HT-29 (cell line): ENCODE results near the gene E2F4. TPM values are rescaled to one million over a fixed set of nuclear protein-coding genes. Genes with fewer than 3 reads are reported as not detected.

Experiments
- DNase-seq: peaks from one replicate; pipeline ENCODE4 v3.0.0-alpha.2; 2015; ENCODE audit warnings: low spot score
- total RNA-seq: library from RNA; depleted of rRNA; stranded (reverse); fragments of >200 nt; shearing (Covaris generic); gene quantifications from 2 replicates; pipeline ENCODE4 v1.2.3, GENCODE V29; 2014

Gene E2F4
- total RNA-seq, 1 experiment from 2014 or later = 156 TPM

GRCh38 chr16:67190448-67191399 is 1.2 kb upstream of the E2F4 start:
- DNase-seq = no peak

DNA sequence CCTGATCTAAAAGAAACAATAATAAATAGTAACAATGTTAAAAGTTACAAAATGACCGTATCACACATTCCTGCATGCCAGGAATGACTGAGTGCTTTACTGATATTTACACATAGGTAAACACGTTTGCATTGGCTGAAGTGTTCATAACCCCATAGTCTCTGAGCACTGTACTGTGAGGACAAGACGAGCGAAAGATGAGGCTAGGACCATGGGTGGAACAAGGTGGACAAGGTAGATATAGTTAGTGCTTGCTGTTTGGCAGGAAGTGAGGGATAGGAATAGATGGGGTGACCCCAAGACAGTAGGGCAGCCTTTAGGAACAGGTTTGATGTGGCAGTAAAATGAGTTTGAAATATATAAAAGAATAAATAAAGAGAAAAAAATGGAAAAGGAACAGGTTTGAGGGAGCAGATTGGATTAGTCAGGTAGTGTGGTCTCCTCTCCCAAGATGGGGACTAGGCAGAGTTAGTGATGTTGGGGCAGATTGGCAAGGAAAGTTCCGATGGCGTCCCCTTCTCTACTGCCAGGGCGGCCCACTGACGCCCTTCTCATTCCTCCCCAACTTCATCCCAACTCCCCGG is 452 bp upstream of the E2F4 start:
- DNase-seq = no peak

DNA sequence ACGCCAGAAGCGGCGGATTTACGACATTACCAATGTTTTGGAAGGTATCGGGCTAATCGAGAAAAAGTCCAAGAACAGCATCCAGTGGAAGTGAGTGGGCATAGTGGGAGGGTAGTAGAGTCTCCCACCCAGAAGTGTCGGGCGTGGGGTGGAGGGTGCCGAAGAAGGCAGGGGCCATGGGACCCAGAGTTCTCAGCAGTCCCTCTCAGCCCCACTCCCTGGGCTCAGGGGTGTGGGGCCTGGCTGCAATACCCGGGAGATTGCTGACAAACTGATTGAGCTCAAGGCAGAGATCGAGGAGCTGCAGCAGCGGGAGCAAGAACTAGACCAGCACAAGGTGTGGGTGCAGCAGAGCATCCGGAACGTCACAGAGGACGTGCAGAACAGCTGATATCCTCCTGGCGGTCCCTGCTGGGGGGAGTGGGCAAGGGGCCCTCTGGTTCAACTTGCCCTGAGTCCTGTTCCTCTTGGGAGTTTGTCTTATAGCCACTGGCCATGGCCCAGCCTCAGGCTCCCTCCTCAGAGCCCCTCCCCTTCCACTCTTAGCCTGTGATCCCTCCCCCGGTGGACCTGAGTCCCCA is 916 bp downstream of the E2F4 start:
- no peak for DNase-seq

DNA sequence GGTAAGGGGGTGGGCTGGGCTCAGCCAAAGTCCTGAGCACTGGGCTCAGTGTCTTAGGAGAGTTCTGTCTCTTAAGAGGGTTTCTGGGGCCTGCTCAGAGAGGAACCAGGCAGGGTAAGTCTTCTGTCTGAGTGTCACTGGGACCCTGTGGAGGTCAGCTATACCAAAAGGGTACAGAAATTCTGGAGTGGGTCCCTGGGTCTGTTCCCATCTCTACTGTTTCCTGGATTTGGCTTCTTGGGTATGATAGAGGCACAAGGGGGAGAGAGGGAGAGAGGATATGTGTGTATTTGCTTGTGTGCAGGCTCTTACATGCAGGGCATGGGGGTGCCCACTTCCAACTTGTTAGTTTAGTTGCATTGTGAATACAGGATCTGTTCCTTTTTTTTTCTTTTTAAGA is 1.6 kb downstream of the E2F4 start:
- DNase-seq = no peak

GRCh38 chr16:67194260-67194659 is 2.3 kb downstream of the E2F4 start:
- no peak for DNase-seq

GRCh38 chr16:67195676-67196075 is 3.7 kb downstream of the E2F4 start:
- DNase-seq = no peak

- no peak for DNase-seq
Measured at GRCh38 chr16:67196881-67197280, 4.9 kb downstream of the E2F4 start.

DNA sequence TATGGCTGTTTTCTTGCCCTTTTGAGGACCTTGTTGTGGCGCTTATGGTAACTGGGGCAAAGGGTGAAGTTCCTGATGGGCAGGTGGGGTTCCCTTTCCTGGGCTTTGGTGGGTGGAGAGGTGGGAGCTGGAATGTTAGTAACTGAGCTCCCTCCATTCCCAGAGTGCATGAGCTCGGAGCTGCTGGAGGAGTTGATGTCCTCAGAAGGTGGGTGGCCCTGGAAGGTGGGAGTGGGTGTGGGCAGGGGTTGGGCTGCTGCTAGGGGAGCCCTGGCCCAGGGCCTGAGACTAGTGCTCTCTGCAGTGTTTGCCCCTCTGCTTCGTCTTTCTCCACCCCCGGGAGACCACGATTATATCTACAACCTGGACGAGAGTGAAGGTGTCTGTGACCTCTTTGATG is 5.7 kb downstream of the E2F4 start:
- DNase-seq = no peak

DNA sequence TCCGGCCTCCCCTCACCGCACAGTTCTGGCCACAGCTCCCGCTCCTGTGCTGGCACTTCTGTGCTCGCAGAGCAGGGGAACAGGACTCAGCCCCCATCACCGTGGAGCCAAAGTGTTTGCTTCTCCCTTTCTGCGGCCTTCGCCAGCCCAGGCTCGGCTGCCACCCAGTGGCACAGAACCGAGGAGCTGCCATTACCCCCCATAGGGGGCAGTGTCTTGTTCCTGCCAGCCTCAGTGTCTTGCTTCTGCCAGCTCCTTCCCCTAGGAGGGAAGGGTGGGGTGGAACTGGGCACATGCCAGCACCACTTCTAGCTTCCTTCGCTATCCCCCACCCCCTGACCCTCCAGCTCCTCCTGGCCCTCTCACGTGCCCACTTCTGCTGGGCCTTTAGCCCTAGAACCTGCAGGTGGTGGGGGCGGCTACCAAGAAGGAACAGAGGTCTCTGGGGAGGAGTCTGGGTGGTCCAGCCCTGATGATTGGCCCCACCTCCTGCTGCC is 6.3 kb downstream of the E2F4 start:
- peak; percentile 82 for DNase-seq

DNA sequence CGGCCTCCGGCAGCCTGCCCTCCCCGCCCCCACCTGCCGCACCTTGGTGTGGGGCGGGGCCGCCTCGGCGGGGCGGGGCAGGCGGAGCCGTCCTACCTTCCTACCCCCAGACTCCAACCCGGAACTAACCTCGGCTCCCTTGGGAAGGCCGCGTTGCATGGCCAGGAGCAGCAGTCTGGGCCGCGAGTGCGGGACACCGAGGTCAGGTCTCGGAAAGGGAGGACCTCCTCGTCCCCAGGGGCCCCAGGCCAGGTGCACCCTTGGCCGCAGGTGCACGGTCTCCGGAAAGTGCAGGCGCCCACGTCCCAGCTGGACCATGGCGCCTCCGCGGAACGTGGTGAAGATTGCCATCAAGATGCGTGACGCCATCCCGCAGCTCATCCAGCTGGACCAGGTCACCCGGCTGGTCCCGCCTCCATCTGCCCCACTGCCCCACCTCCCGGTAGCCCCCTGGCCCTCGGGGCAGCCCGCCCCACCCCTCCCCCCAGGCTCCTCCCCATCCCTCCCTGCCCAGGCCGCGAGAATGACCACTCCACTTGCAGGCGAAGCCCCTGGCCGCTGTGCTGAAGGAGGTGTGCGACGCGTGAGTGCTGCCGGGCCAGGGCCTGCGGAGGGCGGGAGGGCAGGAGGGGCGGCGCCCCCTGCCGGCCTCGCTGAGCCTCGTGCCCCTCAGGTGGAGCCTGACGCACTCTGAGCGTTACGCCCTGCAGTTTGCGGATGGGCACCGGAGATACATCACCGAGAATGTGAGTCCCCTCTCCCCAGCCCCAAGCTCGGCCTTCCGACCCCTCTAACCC is 7.3 kb downstream of the E2F4 start, which contains the start of gene ELMO3:
Gene ELMO3, plus strand, starts transcription at position 121 of the 797 bp plus-strand sequence. Its CDS starts 196 bp downstream, at position 317.
- DNase-seq = peak; percentile 86

GRCh38 chr16:67199808-67200198 is 7.8 kb downstream of the E2F4 start:
- no peak for DNase-seq

DNA sequence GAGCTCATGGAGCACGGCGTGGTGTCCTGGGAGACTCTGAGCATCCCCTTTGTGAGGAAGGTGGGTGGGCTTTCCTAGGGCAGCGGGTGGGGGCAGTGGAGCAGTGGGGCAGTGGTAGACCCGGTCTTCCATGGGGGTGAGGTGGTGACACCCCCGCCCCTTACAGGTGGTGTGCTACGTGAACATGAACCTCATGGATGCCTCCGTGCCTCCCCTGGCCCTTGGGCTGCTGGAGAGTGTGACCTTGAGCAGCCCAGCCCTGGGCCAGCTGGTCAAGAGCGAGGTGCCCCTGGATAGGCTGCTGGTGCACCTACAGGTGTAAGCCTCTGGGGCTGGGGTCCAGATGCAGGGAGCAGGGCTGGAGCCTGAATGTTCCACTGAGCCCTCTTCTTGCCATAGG is 8.5 kb downstream of the E2F4 start:
- DNase-seq = no peak

GRCh38 chr16:67201411-67202345 is 9.7 kb downstream of the E2F4 start:
- DNase-seq = no peak

GRCh38 chr16:67202426-67202825 is 10.5 kb downstream of the E2F4 start:
- DNase-seq = no peak

- DNase-seq = no peak
Measured at GRCh38 chr16:67202956-67203493, 11.1 kb downstream of the E2F4 start.

DNA sequence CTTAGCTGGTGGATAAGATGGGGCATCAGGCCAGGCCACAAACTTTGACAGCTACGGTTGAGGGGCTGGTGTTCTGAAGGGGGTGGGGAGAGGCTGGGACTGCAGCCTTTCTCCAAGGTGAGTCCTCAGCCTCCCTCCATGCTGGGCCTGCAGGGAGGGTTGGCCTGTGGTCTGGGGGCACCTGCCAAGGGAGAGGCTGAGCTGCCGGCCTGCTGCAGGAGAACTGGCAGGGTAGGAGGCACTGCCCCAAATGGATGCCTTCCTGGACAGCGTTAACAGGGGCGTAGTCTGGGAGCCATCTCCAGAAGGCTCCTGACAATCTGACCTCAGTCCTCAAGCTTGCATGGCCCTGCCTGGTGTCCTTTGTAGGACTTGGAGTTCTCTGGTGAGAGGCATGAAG is 12.1 kb downstream of the E2F4 start:
- no peak for DNase-seq

- no peak for DNase-seq
Measured at GRCh38 chr16:67206129-67206837, 14.3 kb downstream of the E2F4 start.

DNA sequence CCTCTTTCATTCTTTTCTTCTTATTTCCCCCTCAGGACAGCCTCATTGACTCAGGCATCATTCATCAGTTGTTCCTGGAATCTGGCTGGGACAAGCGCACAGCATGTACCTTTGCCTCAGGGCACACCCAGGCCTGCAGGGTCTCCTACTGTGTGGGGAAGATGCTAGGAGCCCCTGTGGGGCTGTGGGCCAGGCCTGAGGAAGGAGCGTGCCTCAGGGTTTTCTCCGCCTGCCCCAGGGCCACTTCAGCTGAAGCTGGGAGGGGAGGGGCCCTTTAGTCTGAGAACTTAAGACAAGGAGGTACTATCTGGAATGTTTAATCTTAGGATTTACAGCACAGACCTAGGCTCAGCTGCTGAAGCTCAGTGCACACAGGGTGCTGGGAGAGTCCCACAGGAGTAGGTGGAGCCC is 14.9 kb downstream of the E2F4 start:
- DNase-seq = no peak
